ENCODE results near the gene SCARF1.

The SCARF1 gene

DNA sequence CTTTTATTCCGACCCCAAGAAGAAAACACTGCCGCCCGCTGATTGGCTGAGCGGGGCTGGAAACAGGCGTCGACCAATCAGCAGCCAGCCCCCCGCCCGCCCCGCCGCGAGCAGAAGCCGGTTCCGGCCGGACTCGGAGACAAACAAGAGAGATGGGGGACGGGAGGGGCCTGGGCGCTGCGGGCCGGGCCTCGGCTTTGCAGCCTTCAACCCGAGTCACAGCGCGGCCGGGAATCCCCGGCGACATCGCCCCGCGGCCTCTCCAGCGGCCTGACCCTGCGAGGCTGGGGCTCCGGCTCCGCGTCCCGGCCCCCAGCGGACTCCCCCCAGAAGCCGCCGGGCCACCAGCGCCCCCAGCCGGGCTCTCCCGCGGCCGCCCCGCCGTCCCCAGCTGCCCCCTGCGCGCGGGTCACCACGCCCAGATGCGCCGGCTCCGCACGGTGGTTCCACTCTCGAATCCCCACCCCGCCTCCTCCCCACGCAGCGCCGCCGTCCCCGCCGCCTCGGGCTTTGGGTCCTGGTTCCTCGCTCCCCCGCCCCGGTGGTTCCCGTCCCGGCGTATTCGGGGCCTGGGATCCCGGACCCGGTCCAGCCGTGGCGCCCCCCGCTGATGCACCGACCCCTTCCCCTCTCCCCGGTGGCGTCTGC is 16.6 kb downstream of the SCARF1 start:
- peak overlapping the region; percentile 75 for H2AFZ ChIP-seq (ENCODE audit: low read depth)

DNA sequence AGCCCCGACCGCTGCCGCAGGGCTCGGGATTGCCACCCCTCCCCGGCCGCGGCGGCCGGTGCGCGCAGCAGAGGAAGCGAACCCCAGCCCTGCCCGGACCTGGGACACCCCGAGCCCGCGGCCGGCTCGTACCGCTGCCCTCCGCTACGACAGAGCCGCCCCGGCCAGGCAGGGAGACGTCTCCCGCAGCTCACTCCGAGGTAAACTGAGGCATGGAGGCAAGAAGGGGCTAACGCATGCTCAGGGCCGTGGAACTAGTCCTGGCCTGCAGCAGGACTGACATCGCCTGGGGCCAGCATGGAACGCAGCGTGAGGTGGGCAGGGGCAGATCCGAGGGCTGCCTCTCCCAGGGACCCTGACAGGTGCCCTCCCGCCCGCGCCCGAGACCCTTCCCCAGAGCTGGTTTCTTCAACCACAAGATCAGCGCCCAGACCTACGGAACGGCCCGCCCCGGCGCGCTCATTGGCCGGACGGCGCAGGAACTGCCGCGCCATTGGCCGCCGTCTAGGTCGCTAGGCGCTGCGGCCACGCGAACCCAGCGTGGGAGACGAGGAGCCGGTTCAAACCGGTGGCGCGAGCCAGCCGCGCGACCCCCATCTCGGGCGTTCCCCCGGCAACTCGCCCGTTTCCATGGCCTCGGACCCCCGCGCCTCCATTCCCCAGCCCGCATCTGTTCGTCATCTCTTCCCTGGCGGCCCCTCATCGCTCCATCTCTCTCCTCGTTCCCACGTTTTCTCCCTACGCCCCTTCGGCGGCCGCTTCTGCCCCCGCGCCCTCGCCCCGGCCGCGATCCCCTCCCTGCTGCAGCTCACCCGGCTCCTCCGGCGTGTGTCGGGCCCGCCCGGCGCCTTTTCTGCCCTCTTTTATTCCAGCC is 17.3 kb downstream of the SCARF1 start, which contains the start of gene SLC43A2:
SLC43A2 (minus strand) TSS at position 853 of the 874 bp plus-strand sequence. CDS start 960 bp downstream, outside the sequence.
- Histone ChIP-seq H3K27ac (peak within 1 kb of the TSS; percentile 82), H4K20me1 (ENCODE audit: insufficient read depth) (no peaks in the 10 kb centered on the region), H3K9ac (peak within 1 kb of the TSS; percentile 85), H3K4me2 (peak within 1 kb of the TSS; percentile 80), H2AFZ (ENCODE audit: low read depth) (peak within 1 kb of the TSS; percentile 75), H3K4me1 (ENCODE audit: low read depth, poor library complexity, severe bottlenecking) (peaks cover 13% of the 10 kb centered on the region), H3K79me2 (ENCODE audit: insufficient read depth, low read depth) (no peaks in the 10 kb centered on the region), H3K27me3 (ENCODE audit: insufficient read depth, low read depth) (no peaks in the 10 kb centered on the region), H3K36me3 (ENCODE audit: insufficient read depth) (no peaks in the 10 kb centered on the region), H3K4me3 (IDR thresholded peaks at IDR 0.05; ENCODE audit: insufficient read depth, low read depth, low read length) (no peak within 1 kb of the TSS)
- TF ChIP-seq, protein P1, sequence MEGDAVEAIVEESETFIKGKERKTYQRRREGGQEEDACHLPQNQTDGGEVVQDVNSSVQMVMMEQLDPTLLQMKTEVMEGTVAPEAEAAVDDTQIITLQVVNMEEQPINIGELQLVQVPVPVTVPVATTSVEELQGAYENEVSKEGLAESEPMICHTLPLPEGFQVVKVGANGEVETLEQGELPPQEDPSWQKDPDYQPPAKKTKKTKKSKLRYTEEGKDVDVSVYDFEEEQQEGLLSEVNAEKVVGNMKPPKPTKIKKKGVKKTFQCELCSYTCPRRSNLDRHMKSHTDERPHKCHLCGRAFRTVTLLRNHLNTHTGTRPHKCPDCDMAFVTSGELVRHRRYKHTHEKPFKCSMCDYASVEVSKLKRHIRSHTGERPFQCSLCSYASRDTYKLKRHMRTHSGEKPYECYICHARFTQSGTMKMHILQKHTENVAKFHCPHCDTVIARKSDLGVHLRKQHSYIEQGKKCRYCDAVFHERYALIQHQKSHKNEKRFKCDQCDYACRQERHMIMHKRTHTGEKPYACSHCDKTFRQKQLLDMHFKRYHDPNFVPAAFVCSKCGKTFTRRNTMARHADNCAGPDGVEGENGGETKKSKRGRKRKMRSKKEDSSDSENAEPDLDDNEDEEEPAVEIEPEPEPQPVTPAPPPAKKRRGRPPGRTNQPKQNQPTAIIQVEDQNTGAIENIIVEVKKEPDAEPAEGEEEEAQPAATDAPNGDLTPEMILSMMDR (conservative IDR thresholded peaks at IDR 0.05; ENCODE audit: low read depth, low read length) = no peak

More for the DNA sequence above, 16.6 kb downstream of the SCARF1 start:
- Histone ChIP-seq H3K4me1 (ENCODE audit: low read depth, poor library complexity, severe bottlenecking) (peaks cover 13% of the 10 kb centered on the region), H3K9ac (peak overlapping the region; percentile 85), H3K79me2 (ENCODE audit: insufficient read depth, low read depth) (no peaks in the 10 kb centered on the region), H3K27ac (peak overlapping the region; percentile 82), H3K4me2 (peak overlapping the region; percentile 80), H3K36me3 (ENCODE audit: insufficient read depth) (no peaks in the 10 kb centered on the region), H3K4me3 (IDR thresholded peaks at IDR 0.05; ENCODE audit: insufficient read depth, low read depth, low read length) (no peak overlapping the region), H3K27me3 (ENCODE audit: insufficient read depth, low read depth) (no peaks in the 10 kb centered on the region), H4K20me1 (ENCODE audit: insufficient read depth) (no peaks in the 10 kb centered on the region)
- TF ChIP-seq, protein P1 (conservative IDR thresholded peaks at IDR 0.05; ENCODE audit: low read depth, low read length) = no peak

GRCh38 chr17:1627182-1627981 is 18.1 kb downstream of the SCARF1 start:
- Histone ChIP-seq H3K4me2 (peak overlapping the region; percentile 70; the same call in 1 of the 2 replicates), H3K27ac (no peak overlapping the region), H4K20me1 (ENCODE audit: insufficient read depth) (no peaks in the 10 kb centered on the region), H3K4me3 (IDR thresholded peaks at IDR 0.05; ENCODE audit: insufficient read depth, low read depth, low read length) (no peak overlapping the region), H3K9ac (peak overlapping the region; percentile 85; the same call in 1 of the 2 replicates), H3K36me3 (ENCODE audit: insufficient read depth) (no peaks in the 10 kb centered on the region), H3K27me3 (ENCODE audit: insufficient read depth, low read depth) (no peaks in the 10 kb centered on the region), H3K79me2 (ENCODE audit: insufficient read depth, low read depth) (no peaks in the 10 kb centered on the region), H2AFZ (ENCODE audit: low read depth) (peak overlapping the region; percentile 71; the same call in 1 of the 2 replicates), H3K4me1 (ENCODE audit: low read depth, poor library complexity, severe bottlenecking) (peaks cover 13% of the 10 kb centered on the region)
- TF ChIP-seq, protein P1 (conservative IDR thresholded peaks at IDR 0.05; ENCODE audit: low read depth, low read length) = no peak

DNA sequence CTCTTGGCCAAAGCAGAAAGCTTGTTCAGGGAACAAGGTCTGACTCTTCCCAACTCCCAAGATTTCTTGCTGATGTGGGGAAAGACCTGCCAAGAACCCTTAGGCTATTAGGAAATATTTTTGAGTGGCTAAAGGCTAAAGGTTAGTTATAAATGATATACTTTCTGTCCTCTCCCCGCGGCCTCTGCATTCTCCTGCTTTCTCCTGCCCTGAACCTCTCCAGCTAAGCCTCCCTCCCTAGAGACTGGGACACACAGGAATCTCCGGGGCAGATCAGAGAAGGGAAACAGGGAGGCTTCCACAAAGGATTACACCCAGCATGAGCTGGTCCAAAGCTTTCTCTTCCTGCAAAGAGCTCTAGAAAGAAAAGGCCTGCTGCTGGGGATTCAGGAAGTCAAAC is 19.2 kb downstream of the SCARF1 start:
- peaks cover 4% of the 10 kb centered on the region for H3K4me1 ChIP-seq (ENCODE audit: low read depth, poor library complexity, severe bottlenecking)
- H3K4me3 ChIP-seq (IDR thresholded peaks at IDR 0.05; ENCODE audit: insufficient read depth, low read depth, low read length) = no peak overlapping the region
- no peaks in the 10 kb centered on the region for H3K36me3 ChIP-seq (ENCODE audit: insufficient read depth)
- no peak overlapping the region for H3K4me2 ChIP-seq
- H2AFZ ChIP-seq (ENCODE audit: low read depth) = no peak overlapping the region
- H3K27me3 ChIP-seq (ENCODE audit: insufficient read depth, low read depth) = no peaks in the 10 kb centered on the region
- no peaks in the 10 kb centered on the region for H3K79me2 ChIP-seq (ENCODE audit: insufficient read depth, low read depth)
- H4K20me1 ChIP-seq (ENCODE audit: insufficient read depth) = no peaks in the 10 kb centered on the region
- TF ChIP-seq, protein P1 (conservative IDR thresholded peaks at IDR 0.05; ENCODE audit: low read depth, low read length) = no peak
- no peak overlapping the region for H3K27ac ChIP-seq
- H3K9ac ChIP-seq = no peak overlapping the region

Measured in KMS-11 (cell line).